IMR-90 (cell line): ENCODE results near the gene ERGIC1. TPM values are rescaled to one million over a fixed set of nuclear protein-coding genes. Genes with fewer than 3 reads are reported as not detected.

Experiments used
- ATAC-seq: fragments of 200-7000 bp; cut with Tn5 transposase; 2 replicates; pipeline ENCODE4 v1.9.1; 2020; ENCODE audit warnings: low read depth, mild to moderate bottlenecking, moderate library complexity
- BruUV-seq: library from RNA; stranded (reverse); fragments of 400-500 nt; replicated peaks from 2 replicates; lab custom pipeline; 2021; lab: Mats Ljungman, UMichigan
- CTCF ChIA-PET: fragments of 300-600 bp; formaldehyde crosslinking; extraction: SDS; loops from one replicate; lab custom pipeline; 2021; ENCODE audit warnings: antibody characterized with exemption; lab: Yijun Ruan, JAX
- POLR2A ChIA-PET: fragments of 300-600 bp; sonication (Branson Sonifier 250); formaldehyde crosslinking; loops from one replicate; lab custom pipeline; 2022; ENCODE audit warnings: antibody characterized with exemption; ENCODE audit not compliant: unreplicated experiment; lab: Charles Lee
- DNase-seq: peaks from one replicate; pipeline ENCODE4 v3.0.0; 2013
- H2AFZ ChIP-seq: replicated peaks from 2 replicates; pipeline ENCODE3; 2013; ENCODE audit warnings: low read length, mild to moderate bottlenecking; ENCODE audit not compliant: poor library complexity
- H2AK5ac ChIP-seq: 2 replicates; pipeline ENCODE4 v1.6.1; 2013; ENCODE audit warnings: low read depth, low read length, inconsistent platforms
- H2AK9ac ChIP-seq: replicated peaks from 2 replicates; pipeline ENCODE3; 2013; ENCODE audit warnings: mild to moderate bottlenecking, low read depth, low read length, moderate library complexity; ENCODE audit not compliant: poor library complexity
- H2BK120ac ChIP-seq: 2 replicates; pipeline ENCODE4 v1.6.1; 2013; ENCODE audit warnings: low read depth, low read length, inconsistent platforms
- H2BK15ac ChIP-seq: 3 replicates; pipeline ENCODE4 v1.6.1; 2013; ENCODE audit warnings: low read depth, low read length, inconsistent platforms
- H2BK20ac ChIP-seq: 2 replicates; pipeline ENCODE4 v1.6.1; 2013; ENCODE audit warnings: low read depth, mild to moderate bottlenecking, inconsistent platforms, low read length, moderate library complexity
- H2BK5ac ChIP-seq: 2 replicates; pipeline ENCODE4 v1.6.1; 2013; ENCODE audit warnings: mild to moderate bottlenecking, low read depth, low read length, inconsistent platforms; ENCODE audit not compliant: poor library complexity, severe bottlenecking
- H3K14ac ChIP-seq: replicated peaks from 2 replicates; pipeline ENCODE4 v1.6.1; 2013; ENCODE audit warnings: low read depth, low read length, inconsistent platforms
- H3K18ac ChIP-seq: 2 replicates; pipeline ENCODE4 v1.6.1; 2013; ENCODE audit warnings: low read depth, low read length, control low read depth
- H3K23ac ChIP-seq: 2 replicates; pipeline ENCODE4 v1.6.1; 2013; ENCODE audit warnings: low read depth, low read length, inconsistent platforms
- H3K27ac ChIP-seq: 2 replicates; pipeline ENCODE4 v1.5.1; 2013; ENCODE audit warnings: mild to moderate bottlenecking, control low read depth, low read length; ENCODE audit not compliant: insufficient read depth
- H3K27me3 ChIP-seq: 2 replicates; pipeline ENCODE4 v1.6.1; 2013; ENCODE audit warnings: low read length; ENCODE audit not compliant: control insufficient read depth, insufficient read depth
- H3K36me3 ChIP-seq: 2 replicates; pipeline ENCODE4 v1.6.1; 2013; ENCODE audit warnings: low read length, mixed read lengths; ENCODE audit not compliant: control insufficient read depth, insufficient read depth
- H3K4ac ChIP-seq: 2 replicates; pipeline ENCODE4 v1.6.1; 2013; ENCODE audit warnings: low read depth, low read length, inconsistent platforms
- H3K4me1 ChIP-seq: 2 replicates; pipeline ENCODE4 v1.6.1; 2013; ENCODE audit warnings: low read length, mixed read lengths; ENCODE audit not compliant: control insufficient read depth, insufficient read depth
- H3K4me2 ChIP-seq: 2 replicates; pipeline ENCODE4 v1.6.1; 2013; ENCODE audit warnings: low read depth, mild to moderate bottlenecking, control low read depth, low read length, moderate library complexity
- H3K4me3 ChIP-seq: 2 replicates; pipeline ENCODE4 v1.5.1; 2013; ENCODE audit warnings: low read depth, mild to moderate bottlenecking, control low read depth, low read length, moderate library complexity; ENCODE audit not compliant: insufficient read depth
- H3K56ac ChIP-seq: 2 replicates; pipeline ENCODE4 v1.6.1; 2013; ENCODE audit warnings: low read length, inconsistent platforms; ENCODE audit not compliant: insufficient read depth; ENCODE audit errors: extremely low read depth
- H3K79me1 ChIP-seq, 2 experiments: 2 replicates each; pipeline ENCODE4 v1.6.1; 2013; ENCODE audit warnings: low read length in 2 of 2, inconsistent platforms in 1 of 2, low read depth in 1 of 2
- H3K9ac ChIP-seq: 2 replicates; pipeline ENCODE4 v1.6.1; 2013; ENCODE audit warnings: low read depth, low read length, control low read depth
- H3K9me1 ChIP-seq: 2 replicates; pipeline ENCODE4 v1.6.1; 2013; ENCODE audit warnings: low read length, inconsistent platforms; ENCODE audit not compliant: insufficient read depth
- H3K9me3 ChIP-seq: 2 replicates; pipeline ENCODE4 v1.6.1; 2013; ENCODE audit warnings: low read length; ENCODE audit not compliant: control insufficient read depth, insufficient read depth
- H4K20me1 ChIP-seq: 2 replicates; pipeline ENCODE4 v1.6.1; 2013; ENCODE audit warnings: low read length, inconsistent platforms; ENCODE audit not compliant: insufficient read depth
- H4K5ac ChIP-seq: 2 replicates; pipeline ENCODE4 v1.6.1; 2013; ENCODE audit warnings: mild to moderate bottlenecking, low read depth, low read length, control low read depth
- H4K8ac ChIP-seq, 2 experiments: 2 replicates each; pipeline ENCODE4 v1.6.1; 2013; ENCODE audit warnings: low read depth in 2 of 2, low read length in 2 of 2, control low read depth in 1 of 2, inconsistent platforms in 1 of 2
- H4K91ac ChIP-seq: 2 replicates; pipeline ENCODE4 v1.6.1; 2013; ENCODE audit warnings: low read depth, low read length, inconsistent platforms; ENCODE audit not compliant: insufficient read depth
- BHLHE40 ChIP-seq: fragments of 150-350 bp; IDR thresholded peaks from 2 replicates; pipeline ENCODE4 v1.6.1; 2016; ENCODE audit warnings: mild to moderate bottlenecking, low read depth, low read length
- CEBPB ChIP-seq: IDR thresholded peaks from 2 replicates; pipeline ENCODE4 v1.6.1; 2012; ENCODE audit warnings: low read depth, low read length, improper control_type of control experiment
- CTCF ChIP-seq: conservative IDR thresholded peaks from 2 replicates; pipeline ENCODE4 v1.5.1; 2012; ENCODE audit warnings: mild to moderate bottlenecking, low read depth, low read length, improper control_type of control experiment
- ELK1 ChIP-seq: fragments of 150-350 bp; IDR thresholded peaks from 2 replicates; pipeline ENCODE4 v1.6.1; 2016; ENCODE audit warnings: low read depth, mild to moderate bottlenecking, low read length, moderate library complexity, borderline replicate concordance
- FOS ChIP-seq: fragments of 150-350 bp; IDR thresholded peaks from 2 replicates; pipeline ENCODE4 v1.6.1; 2016; ENCODE audit warnings: low read depth, low read length
- MAFK ChIP-seq: IDR thresholded peaks from 2 replicates; pipeline ENCODE4 v1.6.1; 2012; ENCODE audit warnings: low read depth, low read length, improper control_type of control experiment
- MAZ ChIP-seq: IDR thresholded peaks from 2 replicates; pipeline ENCODE4 v1.6.1; 2012; ENCODE audit warnings: low read depth, mild to moderate bottlenecking, low read length, improper control_type of control experiment, moderate library complexity, borderline replicate concordance
- MXI1 ChIP-seq: IDR thresholded peaks from 2 replicates; pipeline ENCODE4 v1.6.1; 2012; ENCODE audit warnings: low read depth, mild to moderate bottlenecking, low read length, moderate library complexity, borderline replicate concordance
- NFE2L2 ChIP-seq: fragments of 150-350 bp; IDR thresholded peaks from 2 replicates; pipeline ENCODE4 v1.6.1; 2016; ENCODE audit warnings: low read depth, mild to moderate bottlenecking, low read length
- POLR2A ChIP-seq: IDR thresholded peaks from 2 replicates; pipeline ENCODE4 v1.6.1; 2012; ENCODE audit warnings: mild to moderate bottlenecking, low read depth, low read length
- RAD21 ChIP-seq: IDR thresholded peaks from 2 replicates; pipeline ENCODE4 v1.6.1; 2012; ENCODE audit warnings: low read length, improper control_type of control experiment
- RCOR1 ChIP-seq: IDR thresholded peaks from 2 replicates; pipeline ENCODE4 v1.6.1; 2012; ENCODE audit warnings: mild to moderate bottlenecking, low read length, improper control_type of control experiment; ENCODE audit not compliant: insufficient replicate concordance
- SMC3 ChIP-seq: fragments of 150-350 bp; IDR thresholded peaks from 2 replicates; pipeline ENCODE4 v1.6.1; 2016; ENCODE audit warnings: low read depth, mild to moderate bottlenecking, antibody characterized with exemption, low read length, moderate library complexity
- USF2 ChIP-seq: fragments of 150-350 bp; IDR thresholded peaks from 2 replicates; pipeline ENCODE4 v1.6.1; 2017; ENCODE audit warnings: mild to moderate bottlenecking, antibody characterized with exemption, low read length, low read depth
- WGBS, 2 experiments: methylation state at CpG; one replicate each; pipeline versions ENCODE4 v1.1.5 to v1.1.7; 2013; ENCODE audit warnings: missing lambda C conversion rate in 2 of 2; ENCODE audit not compliant: insufficient read length in 1 of 2; ENCODE audit errors: extremely low coverage in 2 of 2; 5-methylcytosine and 5-hydroxymethylcytosine counted together
- dilution Hi-C: fragments of 300-500 bp; cut with HindIII; formaldehyde crosslinking; loops from one replicate; pipeline ENCODE4 v1.14.3; 2018; ENCODE audit warnings: low sequenced_read_pairs; ENCODE audit not compliant: unreplicated experiment
- in situ Hi-C: fragments of 300-500 bp; cut with MboI; formaldehyde crosslinking; loops from 3 replicates; pipeline ENCODE4 v1.14.3; 2019; ENCODE audit warnings: low sequenced_read_pairs, inconsistent platforms, mixed read lengths
- intact Hi-C: fragments of 100-400 bp; cut with micrococcal nuclease; formaldehyde crosslinking; loops from 2 replicates; pipeline ENCODE4 v1.10.0; 2022
- polyA plus RNA-seq, 3 experiments: library from polyadenylated mRNA; depleted of rRNA; stranded (reverse); fragments of >200 nt; gene quantifications; 2 replicates each; pipeline ENCODE4 v1.2.3, GENCODE V29; 2012; ENCODE audit warnings: low replicate concordance in 1 of 3
- total RNA-seq: library from RNA; depleted of rRNA; stranded (reverse); fragments of >200 nt; gene quantifications from 2 replicates; pipeline ENCODE4 v1.2.3, GENCODE V29; 2012

Gene ERGIC1
- total and polyA plus RNA-seq, 2 of the 4 experiments (the other 2 are of a cell fraction) = 134 to 192 TPM

GRCh38 chr5:172868924-172869591 is 35.0 kb downstream of the ERGIC1 start:
- Histone ChIP-seq H2BK5ac (peak overlapping the region; percentile 97), H3K9me3 (no peaks in the 10 kb centered on the region), H4K20me1 (peaks cover 11% of the 10 kb centered on the region), H3K9ac (peak overlapping the region; percentile 63; the same call in 1 of the 2 replicates), H3K56ac (peak overlapping the region; percentile 83), H4K91ac (peak overlapping the region; percentile 97), H2AK5ac (peak overlapping the region; percentile 86), H3K79me1 (peaks cover 38 to 84% of the 10 kb centered on the region in 2 experiments), H3K4ac (peak overlapping the region; percentile 97), H4K8ac (peak overlapping the region; percentile 82 to 88), H3K9me1 (peaks cover 38% of the 10 kb centered on the region), H3K23ac (peak overlapping the region; percentile 93), H2BK15ac (peak overlapping the region; percentile 92; the same call in 2 of the 3 replicates), H3K18ac (peak overlapping the region; percentile 94; the same call in 1 of the 2 replicates), H2AK9ac (peak overlapping the region; percentile 91), H3K4me3 (no peak overlapping the region), H2BK120ac (peak overlapping the region; percentile 94), H3K14ac (peak overlapping the region; percentile 91), H3K27ac (peak overlapping the region; percentile 78), H3K36me3 (no peaks in the 10 kb centered on the region; the same call in 1 of the 2 replicates), H3K27me3 (no peaks in the 10 kb centered on the region), H3K4me1 (peaks cover 52% of the 10 kb centered on the region), H2BK20ac (peak overlapping the region; percentile 97), H2AFZ (peak overlapping the region; percentile 50), H3K4me2 (peak overlapping the region; percentile 15), H4K5ac (peak overlapping the region; percentile 48)
- in situ Hi-C loops = no loop called here
- DNase-seq = peak; percentile 96
- ChIA-PET CTCF (interaction anchor here (0.7 to 1.6 kb wide), 4 partner anchors 10 to 154 kb away, joined by 3 to 9 read pairs (median 4); no protein-coding TSS in a partner anchor), POLR2A (interaction anchor here (1.5 to 2.6 kb wide), 2 partner anchors 29 to 98 kb away, joined by 4 to 15 read pairs; partner anchors contain the start of gene DUSP1)
- intact Hi-C loops = loop anchor here (2.0 kb wide), 1 partner anchor 34 kb away; no protein-coding TSS in a partner anchor
- WGBS, 2 experiments = 33% methylated on average over 2 of the region's 10 CpGs; no CpG with 5 or more reads in 1 of the 2 experiments
- BruUV-seq = no TSS peak
- ATAC-seq = peak; percentile 62
- dilution Hi-C loops = no loop called here
- TF ChIP-seq FOS (peak; percentile 81), BHLHE40 (peak; percentile 40), ELK1 (no peak), POLR2A (peak; percentile 76), MAFK (no peak), CTCF (peak; percentile 66), NFE2L2 (no peak), MAZ (peak; percentile 91), RAD21 (peak; percentile 68), RCOR1 (peak; percentile 24), MXI1 (no peak), CEBPB (peak; percentile 97), USF2 (no peak), SMC3 (peak; percentile 50)
